Progenitor cell of endocrine pancreas (in vitro differentiated cells): ENCODE measurements around the gene RTP2. TPM values are rescaled to one million over a fixed set of nuclear protein-coding genes. Genes with fewer than 3 reads are reported as not detected.

Source experiments
- DNase-seq: peaks from one replicate; pipeline ENCODE4 v3.0.0; 2021; ENCODE audit warnings: low spot score; ENCODE audit not compliant: unreplicated experiment
- H3K27ac Mint-ChIP-seq: 2 replicates; pipeline ENCODE4 v1.8.0; 2021; ENCODE audit warnings: mild to moderate bottlenecking, moderate library complexity, mixed read lengths
- H3K27me3 Mint-ChIP-seq: 2 replicates; pipeline ENCODE4 v1.8.0; 2021; ENCODE audit warnings: mixed read lengths
- H3K36me3 Mint-ChIP-seq: 2 replicates; pipeline ENCODE4 v1.8.0; 2022; ENCODE audit warnings: mixed read lengths; ENCODE audit not compliant: insufficient read depth
- H3K4me1 Mint-ChIP-seq: 2 replicates; pipeline ENCODE4 v1.8.0; 2021; ENCODE audit warnings: low read depth, mixed read lengths
- H3K4me3 Mint-ChIP-seq: 2 replicates; pipeline ENCODE4 v1.8.0; 2021; ENCODE audit warnings: low read depth, mild to moderate bottlenecking, moderate library complexity, mixed read lengths
- H3K9me3 Mint-ChIP-seq: 2 replicates; pipeline ENCODE4 v1.8.0; 2021; ENCODE audit warnings: low read depth, mixed read lengths
- total RNA-seq: library from RNA; stranded (reverse); gene quantifications from 2 replicates; pipeline ENCODE4 v1.2.1, GENCODE V29; 2021
- TF ChIP-seq, protein P1 (sequence below): fragments of 200-600 bp; sonication (generic); IDR thresholded peaks from one replicate; pipeline ENCODE4 v1.5.0; 2021; ENCODE audit warnings: antibody characterized with exemption, mild to moderate bottlenecking; ENCODE audit not compliant: unreplicated experiment

Gene RTP2
- total RNA-seq, 1 donor from 2014 or later = not detected

DNA sequence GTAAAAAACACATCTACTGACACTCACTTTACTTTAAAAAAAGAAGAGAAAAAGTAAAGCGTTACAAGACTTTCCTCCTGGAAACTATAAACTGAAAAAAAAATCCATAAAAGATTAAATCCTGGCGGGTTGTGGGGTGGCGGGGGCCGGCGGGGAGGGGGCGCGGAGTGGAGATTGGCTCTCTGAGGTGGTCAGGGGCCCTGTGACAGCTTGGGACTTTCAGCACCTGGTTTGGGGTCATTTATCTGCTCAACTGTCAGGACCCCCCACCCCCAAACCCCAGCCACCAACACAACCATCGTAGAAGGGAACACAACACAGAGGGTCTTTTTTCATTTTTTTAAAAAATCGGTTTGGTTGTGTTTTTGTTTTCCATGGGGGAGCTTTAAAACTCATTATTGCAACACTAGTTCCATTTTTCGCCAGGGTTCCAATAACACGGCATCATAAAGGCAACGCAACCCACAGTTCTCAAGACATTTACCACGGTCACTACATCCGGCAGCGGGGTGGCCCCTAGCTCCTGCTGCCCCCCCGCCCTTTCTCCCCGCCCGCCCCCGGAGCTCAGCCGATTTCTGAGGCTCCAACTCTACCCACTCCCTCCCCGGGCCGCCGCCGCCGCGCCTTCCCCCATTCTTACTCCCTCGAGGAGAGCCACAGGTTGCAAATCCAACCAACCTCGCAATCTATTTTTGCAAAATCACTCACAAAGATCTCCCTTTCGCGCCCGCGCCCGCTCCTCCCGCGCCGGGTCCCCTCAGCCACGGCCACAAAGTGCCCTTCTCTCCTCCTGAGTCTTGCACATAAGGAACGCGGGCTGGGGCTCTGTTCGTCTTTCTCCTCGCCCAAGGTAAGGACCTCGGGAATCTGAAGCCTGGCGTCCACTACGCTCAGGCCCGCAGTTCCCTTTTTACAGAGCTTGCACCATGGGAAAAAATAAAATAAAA is 41.1 kb upstream of the RTP2 start:
- peaks cover 61% of the 10 kb centered on the region for H3K4me1 Mint-ChIP-seq
- H3K27me3 Mint-ChIP-seq = no peaks in the 10 kb centered on the region
- H3K36me3 Mint-ChIP-seq = no peaks in the 10 kb centered on the region
- no peaks in the 10 kb centered on the region for H3K9me3 Mint-ChIP-seq
- DNase-seq = peak; percentile 35
- TF ChIP-seq, protein P1, sequence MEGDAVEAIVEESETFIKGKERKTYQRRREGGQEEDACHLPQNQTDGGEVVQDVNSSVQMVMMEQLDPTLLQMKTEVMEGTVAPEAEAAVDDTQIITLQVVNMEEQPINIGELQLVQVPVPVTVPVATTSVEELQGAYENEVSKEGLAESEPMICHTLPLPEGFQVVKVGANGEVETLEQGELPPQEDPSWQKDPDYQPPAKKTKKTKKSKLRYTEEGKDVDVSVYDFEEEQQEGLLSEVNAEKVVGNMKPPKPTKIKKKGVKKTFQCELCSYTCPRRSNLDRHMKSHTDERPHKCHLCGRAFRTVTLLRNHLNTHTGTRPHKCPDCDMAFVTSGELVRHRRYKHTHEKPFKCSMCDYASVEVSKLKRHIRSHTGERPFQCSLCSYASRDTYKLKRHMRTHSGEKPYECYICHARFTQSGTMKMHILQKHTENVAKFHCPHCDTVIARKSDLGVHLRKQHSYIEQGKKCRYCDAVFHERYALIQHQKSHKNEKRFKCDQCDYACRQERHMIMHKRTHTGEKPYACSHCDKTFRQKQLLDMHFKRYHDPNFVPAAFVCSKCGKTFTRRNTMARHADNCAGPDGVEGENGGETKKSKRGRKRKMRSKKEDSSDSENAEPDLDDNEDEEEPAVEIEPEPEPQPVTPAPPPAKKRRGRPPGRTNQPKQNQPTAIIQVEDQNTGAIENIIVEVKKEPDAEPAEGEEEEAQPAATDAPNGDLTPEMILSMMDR = no peak
- peak overlapping the region; percentile 94 for H3K4me3 Mint-ChIP-seq
- H3K27ac Mint-ChIP-seq = peak overlapping the region; percentile 100

GRCh38 chr3:187742351-187743171 is 40.2 kb upstream of the RTP2 start:
- no peaks in the 10 kb centered on the region for H3K27me3 Mint-ChIP-seq
- H3K27ac Mint-ChIP-seq = peak overlapping the region; percentile 100
- peak overlapping the region; percentile 94 for H3K4me3 Mint-ChIP-seq
- H3K36me3 Mint-ChIP-seq = no peaks in the 10 kb centered on the region
- TF ChIP-seq, protein P1 = no peak
- no peaks in the 10 kb centered on the region for H3K9me3 Mint-ChIP-seq
- peaks cover 52% of the 10 kb centered on the region for H3K4me1 Mint-ChIP-seq
- no peak for DNase-seq

DNA sequence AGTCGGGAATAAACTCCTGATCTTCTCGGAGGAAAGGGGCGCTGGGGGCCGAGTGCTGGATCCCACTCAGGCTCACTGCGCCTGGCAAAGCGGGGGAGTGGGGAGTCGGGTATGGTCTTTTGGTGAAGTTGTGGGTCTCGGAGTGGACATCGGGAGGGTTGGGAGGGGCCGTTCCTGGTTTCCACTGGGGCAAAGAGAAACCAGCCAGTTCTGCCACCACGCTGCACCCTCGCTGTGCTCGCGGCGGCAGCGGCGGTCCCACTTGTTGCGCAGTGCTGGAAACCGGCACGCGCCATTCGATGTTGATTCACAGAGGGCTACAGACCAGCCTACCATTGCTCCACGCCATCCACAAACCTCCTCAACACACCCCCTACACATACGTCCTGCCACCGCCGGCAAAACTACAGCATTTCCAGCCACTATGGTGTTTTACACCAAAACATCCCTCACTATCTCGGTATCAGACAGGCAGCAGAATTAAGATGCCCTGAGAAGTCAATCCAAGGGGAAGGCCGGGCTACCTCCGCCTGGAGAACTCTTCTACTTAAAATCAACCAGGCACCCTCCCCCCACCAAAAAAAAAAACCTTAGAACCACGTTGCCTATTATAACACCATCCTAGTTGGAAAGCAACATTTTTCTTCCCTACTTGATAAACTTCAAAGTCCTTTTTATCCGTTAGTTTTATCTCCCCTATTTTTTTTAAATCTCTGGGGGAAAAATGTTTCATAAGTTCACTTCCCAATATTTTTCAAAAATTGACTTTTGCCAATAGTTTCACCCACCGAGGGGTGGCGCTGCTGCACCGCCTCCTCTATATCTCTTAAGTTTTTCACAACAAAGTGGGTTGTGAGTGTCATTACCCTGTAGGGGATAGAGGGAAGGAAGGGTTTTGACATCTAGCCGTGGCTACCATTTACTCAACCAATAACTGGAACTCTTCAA is 39.3 kb upstream of the RTP2 start:
- no peaks in the 10 kb centered on the region for H3K36me3 Mint-ChIP-seq
- no peaks in the 10 kb centered on the region for H3K9me3 Mint-ChIP-seq
- H3K27ac Mint-ChIP-seq = peak overlapping the region; percentile 84
- peak overlapping the region; percentile 83 for H3K4me3 Mint-ChIP-seq
- TF ChIP-seq, protein P1 = peak; percentile 97
- peaks cover 52% of the 10 kb centered on the region for H3K4me1 Mint-ChIP-seq
- peaks cover 6% of the 10 kb centered on the region for H3K27me3 Mint-ChIP-seq
- DNase-seq = no peak

DNA sequence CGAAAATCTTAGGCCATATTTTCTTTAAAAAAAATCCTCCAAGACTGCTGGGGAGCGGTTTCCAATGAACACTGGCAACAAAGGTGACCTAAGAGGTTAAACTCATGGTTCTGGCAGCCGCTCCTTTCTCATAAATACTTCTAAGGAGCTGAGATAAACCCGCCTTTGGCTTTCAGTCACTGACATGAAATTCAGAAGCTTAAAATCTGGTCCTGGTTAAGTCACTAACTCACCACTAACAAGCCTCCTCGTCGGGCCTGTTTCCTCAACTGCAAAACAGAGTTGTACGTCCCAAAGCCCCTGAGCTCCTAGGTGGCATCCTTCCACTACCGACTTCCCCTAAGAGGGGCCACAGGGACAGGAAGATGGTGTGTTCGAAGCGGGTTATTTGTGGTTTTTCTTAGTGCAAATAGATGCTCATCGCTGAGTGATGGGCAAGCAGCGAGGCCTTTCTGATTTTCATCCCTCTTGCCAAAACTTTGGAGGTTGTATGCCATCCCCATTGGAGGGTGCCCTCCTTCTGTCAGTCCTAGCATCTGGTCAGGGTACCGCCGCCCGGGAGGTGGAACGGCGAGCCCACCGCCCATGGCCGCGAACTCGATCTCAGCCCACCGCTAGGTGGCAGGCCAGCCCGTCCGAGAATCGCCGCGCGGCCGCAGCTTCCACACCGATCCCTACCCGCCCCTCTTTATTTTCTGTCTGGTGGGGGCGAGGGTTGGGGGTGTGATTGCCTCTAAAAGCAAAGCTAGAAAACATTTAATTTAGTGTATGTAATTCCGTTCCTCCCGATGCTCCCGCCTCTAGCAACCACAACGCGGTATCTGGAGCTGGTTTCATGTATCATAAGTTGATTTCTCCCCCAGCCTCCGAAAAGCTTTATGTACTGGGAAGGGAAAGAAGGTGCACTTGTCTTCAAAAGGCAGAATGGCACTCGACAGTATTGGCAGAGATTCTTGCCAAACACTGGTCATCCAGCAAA is 38.4 kb upstream of the RTP2 start:
- Mint-ChIP-seq H3K27ac (peak overlapping the region; percentile 73), H3K9me3 (no peaks in the 10 kb centered on the region), H3K4me3 (peak overlapping the region; percentile 83), H3K4me1 (peaks cover 43% of the 10 kb centered on the region), H3K27me3 (peaks cover 16% of the 10 kb centered on the region), H3K36me3 (no peaks in the 10 kb centered on the region)
- TF ChIP-seq, protein P1 = peak; percentile 95
- peak; percentile 65 for DNase-seq
